Activated naive CD4-positive, alpha-beta T cell treated with anti-CD3 and anti-CD28 coated beads for 36 hours (primary cell): ENCODE results near the gene CCDC69. TPM values are rescaled to one million over a fixed set of nuclear protein-coding genes. Genes with fewer than 3 reads are reported as not detected.

ENCODE experiments used
- CTCF ChIA-PET: fragments of 350-600 bp; sonication (Branson Sonifier 250); formaldehyde crosslinking; loops from one replicate; lab custom pipeline; 2021; ENCODE audit warnings: antibody characterized with exemption; lab: Charles Lee
- DNase-seq: peaks from one replicate; pipeline ENCODE4 v3.0.0-alpha.2; 2020
- H3K27ac Mint-ChIP-seq: one replicate; pipeline ENCODE4 v1.8.0; 2021; ENCODE audit warnings: mild to moderate bottlenecking, mixed read lengths
- H3K27me3 Mint-ChIP-seq: one replicate; pipeline ENCODE4 v1.8.0; 2021; ENCODE audit warnings: low read depth, mixed read lengths
- H3K36me3 Mint-ChIP-seq: one replicate; pipeline ENCODE4 v1.8.0; 2021; ENCODE audit warnings: low read depth, mixed read lengths
- H3K4me1 Mint-ChIP-seq: one replicate; pipeline ENCODE4 v1.8.0; 2021; ENCODE audit warnings: low read depth, mixed read lengths
- H3K4me3 Mint-ChIP-seq: one replicate; pipeline ENCODE4 v1.8.0; 2021; ENCODE audit warnings: mild to moderate bottlenecking, moderate library complexity, mixed read lengths
- H3K9me3 Mint-ChIP-seq: one replicate; pipeline ENCODE4 v1.8.0; 2021; ENCODE audit warnings: mixed read lengths
- intact Hi-C: fragments of 100-400 bp; cut with micrococcal nuclease; formaldehyde crosslinking; loops from one replicate; pipeline ENCODE4 v1.15.1; 2023
- total RNA-seq, 2 experiments: library from RNA; stranded (reverse); gene quantifications; one replicate each; pipeline ENCODE4 v1.2.3, GENCODE V29; 2021

CCDC69 gene
- total RNA-seq, 2 experiments from 2014 or later, result 15.5 to 18.5 TPM

- H3K36me3 Mint-ChIP-seq, result peaks cover under 1% of the 10 kb centered on the region
- no peak overlapping the region for H3K4me3 Mint-ChIP-seq
- no peak for DNase-seq
- H3K27ac Mint-ChIP-seq, result no peak overlapping the region
- intact Hi-C loops, result no loop called here
- H3K4me1 Mint-ChIP-seq, result peaks cover 10% of the 10 kb centered on the region
- H3K9me3 Mint-ChIP-seq, result no peaks in the 10 kb centered on the region
- no peaks in the 10 kb centered on the region for H3K27me3 Mint-ChIP-seq
- CTCF ChIA-PET, result interaction anchor here (1.0 to 1.3 kb wide), 2 partner anchors 9 to 48 kb away, joined by 3 to 4 read pairs; no protein-coding TSS in a partner anchor
Measured at GRCh38 chr5:151173711-151174611, 49.9 kb downstream of the CCDC69 start.

GRCh38 chr5:151171529-151171928 is 52.4 kb downstream of the CCDC69 start:
- Mint-ChIP-seq H3K4me1 (peaks cover 5% of the 10 kb centered on the region), H3K9me3 (no peaks in the 10 kb centered on the region)
- intact Hi-C loops, result no loop called here

GRCh38 chr5:151168602-151169344 is 55.1 kb downstream of the CCDC69 start:
- Mint-ChIP-seq H3K9me3 (no peaks in the 10 kb centered on the region), H3K4me1 (peaks cover 14% of the 10 kb centered on the region), H3K27ac (no peak overlapping the region), H3K4me3 (no peak overlapping the region), H3K27me3 (no peaks in the 10 kb centered on the region), H3K36me3 (no peaks in the 10 kb centered on the region)
- intact Hi-C loops, result loop anchor here (5.0 kb wide), 1 partner anchor 129 kb away; no protein-coding TSS in a partner anchor
- DNase-seq, result no peak
- CTCF ChIA-PET, result interaction anchor here (0.6 to 8.5 kb wide), 8 partner anchors 27 to 712 kb away, joined by 3 to 392 read pairs (median 11); partner anchors contain the start of gene GM2A

More at GRCh38 chr5:151171529-151171928, 52.4 kb downstream of the CCDC69 start:
- no peak for DNase-seq
- CTCF ChIA-PET, result interaction anchor here (0.6 to 1.5 kb wide), 5 partner anchors 55 to 124 kb away, joined by 3 to 8 read pairs (median 3); no protein-coding TSS in a partner anchor
- Mint-ChIP-seq H3K4me3 (no peak overlapping the region), H3K27ac (no peak overlapping the region), H3K27me3 (no peaks in the 10 kb centered on the region), H3K36me3 (no peaks in the 10 kb centered on the region)

- H3K27me3 Mint-ChIP-seq, result no peaks in the 10 kb centered on the region
- DNase-seq, result no peak
- H3K27ac Mint-ChIP-seq, result no peak overlapping the region
- H3K9me3 Mint-ChIP-seq, result no peaks in the 10 kb centered on the region
- peaks cover 14% of the 10 kb centered on the region for H3K4me1 Mint-ChIP-seq
- CTCF ChIA-PET, result interaction anchor here (1.0 to 8.5 kb wide), 10 partner anchors 17 to 573 kb away, joined by 3 to 392 read pairs (median 4); no protein-coding TSS in a partner anchor
- intact Hi-C loops, result loop anchor here (5.0 kb wide), 1 partner anchor 130 kb away; no protein-coding TSS in a partner anchor
- H3K36me3 Mint-ChIP-seq, result no peaks in the 10 kb centered on the region
- H3K4me3 Mint-ChIP-seq, result no peak overlapping the region
Measured at GRCh38 chr5:151167022-151167421, 56.9 kb downstream of the CCDC69 start.

- CTCF ChIA-PET, result interaction anchor here (0.6 to 8.5 kb wide), 60 partner anchors 7 to 494 kb away, joined by 3 to 392 read pairs (median 4); partner anchors contain the start of genes CCDC69 and GPX3
- H3K4me1 Mint-ChIP-seq, result peaks cover 17% of the 10 kb centered on the region
- H3K27me3 Mint-ChIP-seq, result no peaks in the 10 kb centered on the region
- no peak overlapping the region for H3K27ac Mint-ChIP-seq
- no peak overlapping the region for H3K4me3 Mint-ChIP-seq
- no peaks in the 10 kb centered on the region for H3K9me3 Mint-ChIP-seq
- H3K36me3 Mint-ChIP-seq, result no peaks in the 10 kb centered on the region
- intact Hi-C loops, result loop anchor here (1.0 to 5.0 kb wide), 9 partner anchors 39 to 604 kb away; partner anchors contain the start of gene IRGM
- DNase-seq, result peak; percentile 92
Measured at GRCh38 chr5:151164687-151165392, 59.1 kb downstream of the CCDC69 start.

GRCh38 chr5:151162776-151163175 is 61.1 kb downstream of the CCDC69 start:
- Mint-ChIP-seq H3K27ac (no peak overlapping the region), H3K36me3 (no peaks in the 10 kb centered on the region), H3K4me1 (peaks cover 34% of the 10 kb centered on the region), H3K9me3 (no peaks in the 10 kb centered on the region), H3K27me3 (no peaks in the 10 kb centered on the region), H3K4me3 (no peak overlapping the region)
- CTCF ChIA-PET, result interaction anchor here (1.2 to 8.5 kb wide), 8 partner anchors 21 to 115 kb away, joined by 3 to 392 read pairs (median 6); no protein-coding TSS in a partner anchor
- DNase-seq, result no peak
- intact Hi-C loops, result no loop called here

- CTCF ChIA-PET, result interaction anchor here (0.7 to 8.5 kb wide), 2 partner anchors 43 to 78 kb away, joined by 3 to 160 read pairs; no protein-coding TSS in a partner anchor
- no peaks in the 10 kb centered on the region for H3K27me3 Mint-ChIP-seq
- H3K36me3 Mint-ChIP-seq, result peaks cover 3% of the 10 kb centered on the region
- no peak overlapping the region for H3K4me3 Mint-ChIP-seq
- H3K4me1 Mint-ChIP-seq, result peaks cover 42% of the 10 kb centered on the region
- DNase-seq, result no peak
- intact Hi-C loops, result loop anchor here (10.0 kb wide), 1 partner anchor 285 kb away; the partner anchor contains the start of gene SLC36A1
- peak overlapping the region; percentile 19 for H3K27ac Mint-ChIP-seq
- no peaks in the 10 kb centered on the region for H3K9me3 Mint-ChIP-seq
Measured at GRCh38 chr5:151159649-151160373, 64.1 kb downstream of the CCDC69 start.

GRCh38 chr5:151158287-151158661 is 65.6 kb downstream of the CCDC69 start:
- intact Hi-C loops, result loop anchor here (10.0 kb wide), 1 partner anchor 287 kb away; the partner anchor contains the start of gene SLC36A1
- CTCF ChIA-PET, result interaction anchor here (0.9 to 6.5 kb wide), 6 partner anchors 16 to 65 kb away, joined by 4 to 59 read pairs (median 7); partner anchors contain the start of gene CCDC69
- H3K9me3 Mint-ChIP-seq, result no peaks in the 10 kb centered on the region
- peak overlapping the region; percentile 90 for H3K27ac Mint-ChIP-seq
- H3K27me3 Mint-ChIP-seq, result no peaks in the 10 kb centered on the region
- peaks cover 50% of the 10 kb centered on the region for H3K4me1 Mint-ChIP-seq
- peaks cover 5% of the 10 kb centered on the region for H3K36me3 Mint-ChIP-seq
- peak overlapping the region; percentile 92 for H3K4me3 Mint-ChIP-seq
- DNase-seq, result no peak

GRCh38 chr5:151157426-151158286 is 66.2 kb downstream of the CCDC69 start, which contains the start of gene ANXA6:
Gene ANXA6, minus strand, starts transcription at chr5:151157779. Its CDS starts 9,878 bp downstream, at chr5:151147901.
- Mint-ChIP-seq H3K27ac (peak within 1 kb of the TSS; percentile 90), H3K36me3 (peaks cover 5% of the 10 kb centered on the region), H3K9me3 (no peaks in the 10 kb centered on the region), H3K27me3 (no peaks in the 10 kb centered on the region), H3K4me1 (peaks cover 56% of the 10 kb centered on the region), H3K4me3 (peak within 1 kb of the TSS; percentile 92)
- DNase-seq, result peak; percentile 71
- intact Hi-C loops, result loop anchor here (10.0 kb wide), 1 partner anchor 287 kb away; the partner anchor contains the start of gene SLC36A1
- CTCF ChIA-PET, result interaction anchor here (0.8 to 6.5 kb wide), 10 partner anchors 7 to 159 kb away, joined by 3 to 59 read pairs (median 4); partner anchors contain the start of gene CCDC69
